Glutamatergic neuron (in vitro differentiated cells): ENCODE data around the gene DYNC1H1. TPM values are rescaled to one million over a fixed set of nuclear protein-coding genes. Genes with fewer than 3 reads are reported as not detected.

Source experiments
- DNase-seq: peaks from one replicate; pipeline ENCODE4 v3.0.0; 2022
- H3K27ac Mint-ChIP-seq: one replicate; pipeline ENCODE4 v1.8.0; 2020; ENCODE audit warnings: mild to moderate bottlenecking, mixed read lengths, inconsistent platforms; ENCODE audit not compliant: unreplicated experiment
- H3K27me3 Mint-ChIP-seq: one replicate; pipeline ENCODE4 v1.8.0; 2020; ENCODE audit warnings: mild to moderate bottlenecking, moderate library complexity, mixed read lengths, inconsistent platforms; ENCODE audit not compliant: unreplicated experiment
- H3K36me3 Mint-ChIP-seq: one replicate; pipeline ENCODE4 v1.8.0; 2020; ENCODE audit warnings: mild to moderate bottlenecking, mixed read lengths, inconsistent platforms; ENCODE audit not compliant: unreplicated experiment
- H3K4me1 Mint-ChIP-seq: one replicate; pipeline ENCODE4 v1.8.0; 2020; ENCODE audit warnings: mild to moderate bottlenecking, low read depth, mixed read lengths, inconsistent platforms; ENCODE audit not compliant: unreplicated experiment
- H3K4me3 Mint-ChIP-seq: one replicate; pipeline ENCODE4 v1.8.0; 2020; ENCODE audit warnings: mild to moderate bottlenecking, mixed read lengths, inconsistent platforms; ENCODE audit not compliant: unreplicated experiment
- H3K9me3 Mint-ChIP-seq: one replicate; pipeline ENCODE4 v1.8.0; 2020; ENCODE audit warnings: mild to moderate bottlenecking, moderate library complexity, mixed read lengths, inconsistent platforms; ENCODE audit not compliant: unreplicated experiment
- CTCF ChIP-seq: fragments of 200-600 bp; sonication (generic); IDR thresholded peaks from one replicate; pipeline ENCODE4 v1.5.0; 2021; ENCODE audit not compliant: partially characterized antibody, unreplicated experiment
- total RNA-seq: library from RNA; stranded (reverse); fragmentation: NEBNext Ultra II Directional; extraction: Animal tissue kit (Norgen Biotek cat#: 25700); gene quantifications from one replicate; pipeline ENCODE4 v1.2.1, GENCODE V29; 2021; ENCODE audit not compliant: unreplicated experiment

The DYNC1H1 gene
- total RNA-seq, 1 donor from 2014 or later: 2,051 TPM

- H3K4me1 Mint-ChIP-seq: peaks cover 6% of the 10 kb centered on the region
- peaks cover 2% of the 10 kb centered on the region for H3K9me3 Mint-ChIP-seq
- no peak for TF ChIP-seq CTCF
- no peak overlapping the region for H3K4me3 Mint-ChIP-seq
- H3K36me3 Mint-ChIP-seq: no peaks in the 10 kb centered on the region
- H3K27ac Mint-ChIP-seq: no peak overlapping the region
- DNase-seq: no peak
- H3K27me3 Mint-ChIP-seq: no peaks in the 10 kb centered on the region
Measured at GRCh38 chr14:101926620-101927019, 37.8 kb upstream of the DYNC1H1 start.

GRCh38 chr14:101927859-101928258 is 36.5 kb upstream of the DYNC1H1 start:
- no peak for DNase-seq
- no peak overlapping the region for H3K4me3 Mint-ChIP-seq
- no peak overlapping the region for H3K27ac Mint-ChIP-seq
- H3K9me3 Mint-ChIP-seq: peaks cover 2% of the 10 kb centered on the region
- no peaks in the 10 kb centered on the region for H3K36me3 Mint-ChIP-seq
- peaks cover 5% of the 10 kb centered on the region for H3K4me1 Mint-ChIP-seq
- no peak for TF ChIP-seq CTCF
- no peaks in the 10 kb centered on the region for H3K27me3 Mint-ChIP-seq

- Mint-ChIP-seq H3K4me3 (no peak overlapping the region), H3K27ac (no peak overlapping the region), H3K27me3 (no peaks in the 10 kb centered on the region), H3K4me1 (peaks cover 3% of the 10 kb centered on the region), H3K36me3 (no peaks in the 10 kb centered on the region), H3K9me3 (peaks cover 2% of the 10 kb centered on the region)
- DNase-seq: no peak
- TF ChIP-seq CTCF: no peak
Measured at GRCh38 chr14:101928415-101928841, 35.9 kb upstream of the DYNC1H1 start.

- Mint-ChIP-seq H3K36me3 (no peaks in the 10 kb centered on the region), H3K9me3 (peaks cover 2% of the 10 kb centered on the region), H3K27me3 (no peaks in the 10 kb centered on the region), H3K4me3 (peak overlapping the region; percentile 28), H3K27ac (no peak overlapping the region), H3K4me1 (peaks cover 3% of the 10 kb centered on the region)
- DNase-seq: no peak
- no peak for TF ChIP-seq CTCF
Measured at GRCh38 chr14:101929096-101929495, 35.3 kb upstream of the DYNC1H1 start.

- no peak for TF ChIP-seq CTCF
- no peak overlapping the region for H3K4me3 Mint-ChIP-seq
- DNase-seq: no peak
- H3K36me3 Mint-ChIP-seq: no peaks in the 10 kb centered on the region
- no peak overlapping the region for H3K27ac Mint-ChIP-seq
- H3K9me3 Mint-ChIP-seq: peaks cover 2% of the 10 kb centered on the region
- H3K27me3 Mint-ChIP-seq: peaks cover 2% of the 10 kb centered on the region
- peaks cover 3% of the 10 kb centered on the region for H3K4me1 Mint-ChIP-seq
Measured at GRCh38 chr14:101929946-101930345, 34.4 kb upstream of the DYNC1H1 start.
